ENCODE results near the gene SBK2. TPM values are rescaled to one million over a fixed set of nuclear protein-coding genes. Genes with fewer than 3 reads are reported as not detected.

The SBK2 gene
- total RNA-seq, 1 donor from 2014 or later = 0.75 TPM

GRCh38 chr19:55546011-55546410, 9.1 kb upstream of the SBK2 start:
- DNase-seq (ENCODE audit: extremely low spot score, unreplicated experiment) = no peak
- H3K4me1 Mint-ChIP-seq (ENCODE audit: unreplicated experiment) = peaks cover 16% of the 10 kb centered on the region
- H3K4me3 Mint-ChIP-seq = no peak overlapping the region
- peaks cover 24% of the 10 kb centered on the region for H3K27me3 Mint-ChIP-seq
- no peak for TF ChIP-seq CTCF (conservative IDR thresholded peaks at IDR 0.05)
- peaks cover 5% of the 10 kb centered on the region for H3K9me3 Mint-ChIP-seq
- no peak overlapping the region for H3K27ac Mint-ChIP-seq
- no peaks in the 10 kb centered on the region for H3K36me3 Mint-ChIP-seq

DNA sequence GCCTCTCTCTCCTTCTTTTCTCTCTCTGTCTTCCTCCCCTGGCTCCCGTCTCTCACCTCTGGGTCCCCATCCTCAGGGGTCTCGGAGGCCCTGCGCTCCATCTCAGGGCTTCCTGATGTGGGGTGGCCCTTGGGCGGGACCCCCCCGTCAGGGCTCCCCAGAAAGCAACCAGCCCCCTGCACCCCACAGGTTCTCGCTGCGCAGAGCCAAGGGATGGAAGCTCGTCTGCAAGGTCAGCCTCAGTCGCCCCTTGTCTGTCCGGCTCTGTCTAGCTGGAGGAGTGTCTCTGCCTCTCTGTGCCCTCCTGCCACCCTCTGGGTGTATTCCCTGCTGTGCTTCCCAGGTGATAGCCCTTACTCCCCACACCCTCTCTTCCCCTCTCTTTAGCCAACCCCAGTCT, 8.5 kb upstream of the SBK2 start, which contains the start of gene SBK3:
TSS of gene SBK3 (minus strand) at position 101 of the 400 bp plus-strand sequence. CDS start at position 101, 0 bp downstream.
- H3K36me3 Mint-ChIP-seq = no peaks in the 10 kb centered on the region
- no peak for DNase-seq (ENCODE audit: extremely low spot score, unreplicated experiment)
- H3K27me3 Mint-ChIP-seq = peaks cover 24% of the 10 kb centered on the region
- TF ChIP-seq CTCF (conservative IDR thresholded peaks at IDR 0.05) = no peak
- no peak within 1 kb of the TSS for H3K4me3 Mint-ChIP-seq
- no peak within 1 kb of the TSS for H3K27ac Mint-ChIP-seq
- H3K4me1 Mint-ChIP-seq (ENCODE audit: unreplicated experiment) = peaks cover 16% of the 10 kb centered on the region
- H3K9me3 Mint-ChIP-seq = peaks cover 5% of the 10 kb centered on the region

GRCh38 chr19:55544776-55545439, 8.0 kb upstream of the SBK2 start:
- Mint-ChIP-seq H3K36me3 (no peaks in the 10 kb centered on the region), H3K27ac (no peak overlapping the region), H3K4me1 (ENCODE audit: unreplicated experiment) (peaks cover 12% of the 10 kb centered on the region), H3K27me3 (peaks cover 20% of the 10 kb centered on the region), H3K4me3 (no peak overlapping the region), H3K9me3 (peaks cover 5% of the 10 kb centered on the region)
- no peak for TF ChIP-seq CTCF (conservative IDR thresholded peaks at IDR 0.05)
- no peak for DNase-seq (ENCODE audit: extremely low spot score, unreplicated experiment)

GRCh38 chr19:55544014-55544413, 7.1 kb upstream of the SBK2 start:
- TF ChIP-seq CTCF (conservative IDR thresholded peaks at IDR 0.05) = no peak
- H3K27me3 Mint-ChIP-seq = peaks cover 15% of the 10 kb centered on the region
- H3K4me1 Mint-ChIP-seq (ENCODE audit: unreplicated experiment) = peaks cover 7% of the 10 kb centered on the region
- H3K36me3 Mint-ChIP-seq = no peaks in the 10 kb centered on the region
- DNase-seq (ENCODE audit: extremely low spot score, unreplicated experiment) = no peak
- H3K4me3 Mint-ChIP-seq = no peak overlapping the region
- no peak overlapping the region for H3K27ac Mint-ChIP-seq
- peaks cover 5% of the 10 kb centered on the region for H3K9me3 Mint-ChIP-seq

DNA sequence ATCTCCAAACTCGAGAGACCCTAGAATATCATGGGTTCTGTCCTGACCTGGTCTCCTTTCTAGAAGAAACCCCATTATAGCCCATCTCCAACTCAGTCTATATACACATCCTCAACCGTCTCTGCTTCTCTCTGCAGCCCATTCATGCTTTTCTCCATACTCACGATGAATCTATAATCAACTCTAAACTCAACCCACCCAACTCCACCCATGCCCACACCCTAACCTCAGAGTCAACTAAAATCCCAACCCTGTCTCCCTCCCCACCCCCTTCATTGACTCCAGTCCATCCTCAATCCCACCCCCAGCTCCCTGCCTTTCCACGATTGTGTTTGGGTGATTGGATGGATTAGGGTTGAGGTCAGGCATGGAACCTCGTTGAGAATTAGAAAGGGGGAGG, 6.6 kb upstream of the SBK2 start:
- Mint-ChIP-seq H3K9me3 (peaks cover 5% of the 10 kb centered on the region), H3K4me1 (ENCODE audit: unreplicated experiment) (peaks cover 7% of the 10 kb centered on the region), H3K27ac (no peak overlapping the region), H3K36me3 (no peaks in the 10 kb centered on the region), H3K4me3 (no peak overlapping the region), H3K27me3 (peaks cover 15% of the 10 kb centered on the region)
- DNase-seq (ENCODE audit: extremely low spot score, unreplicated experiment) = no peak
- no peak for TF ChIP-seq CTCF (conservative IDR thresholded peaks at IDR 0.05)
